ENCODE data around the gene CABLES1.
"Not testable (repeated sequence)": the region's sequence is repeated elsewhere in the genome, so short reads cannot be mapped to it uniquely, and the experiment has no call there.

The CABLES1 gene

DNA sequence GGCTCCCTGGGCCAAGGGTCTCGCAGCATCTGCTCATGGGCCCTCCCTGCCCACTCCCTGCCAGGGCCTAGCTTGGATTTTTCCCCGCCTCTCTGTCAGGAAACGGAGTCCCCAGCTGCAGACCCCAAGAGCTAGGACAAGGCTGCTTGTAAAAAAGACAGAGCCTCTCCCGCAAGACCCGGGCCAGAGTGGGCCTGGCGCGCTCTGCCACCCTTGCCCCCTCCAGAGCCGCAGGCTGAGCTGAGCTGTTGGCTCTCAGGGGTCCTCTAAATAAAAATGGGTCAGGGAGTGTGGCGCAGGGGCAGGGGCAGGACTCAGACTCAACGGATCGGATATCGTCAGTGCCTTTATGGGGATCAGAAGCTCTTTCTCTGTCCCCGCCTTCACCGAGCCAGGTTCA lies 112.6 kb downstream of the CABLES1 start:
- no peak for DNase-seq

DNA sequence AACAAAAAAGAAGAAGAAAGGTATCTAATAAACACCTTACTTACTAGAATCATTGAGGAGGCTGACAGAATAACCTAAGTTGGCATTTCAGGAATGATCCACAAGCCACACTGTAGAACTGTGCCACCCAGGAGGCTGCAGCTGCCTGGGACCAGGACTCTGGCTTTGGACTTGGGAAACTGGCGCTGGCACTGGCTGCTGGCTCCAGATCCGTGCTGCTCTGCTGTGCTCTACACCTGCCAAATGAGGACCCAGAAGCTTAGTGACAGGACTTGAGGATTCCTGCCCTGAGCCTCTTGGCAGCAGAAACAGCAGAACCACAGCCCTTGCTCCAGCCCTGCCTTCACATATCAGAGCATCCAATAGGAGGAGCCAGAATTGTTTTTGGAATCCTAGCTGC lies 113.5 kb downstream of the CABLES1 start:
- DNase-seq, result no peak

DNA sequence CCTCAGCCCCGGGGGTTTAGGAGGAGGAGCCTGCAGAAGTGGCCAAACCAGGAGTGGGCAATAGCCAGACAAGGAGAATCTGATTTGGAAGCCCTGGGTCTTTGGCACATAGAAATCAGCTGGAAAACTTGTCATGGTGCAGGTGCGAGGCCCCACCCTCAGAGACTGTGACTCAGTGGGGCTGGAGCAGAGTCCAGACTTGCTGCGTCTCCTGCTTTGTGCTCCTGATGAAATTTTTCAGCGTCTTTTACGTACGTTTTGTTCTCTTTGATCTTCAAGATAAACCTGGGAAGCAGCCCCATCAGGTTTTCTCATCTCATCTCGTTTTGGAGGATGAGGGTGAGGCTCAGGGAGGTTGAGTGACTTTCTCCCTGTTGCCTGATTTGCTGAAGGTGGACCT lies 114.1 kb downstream of the CABLES1 start:
- no peak for DNase-seq

DNA sequence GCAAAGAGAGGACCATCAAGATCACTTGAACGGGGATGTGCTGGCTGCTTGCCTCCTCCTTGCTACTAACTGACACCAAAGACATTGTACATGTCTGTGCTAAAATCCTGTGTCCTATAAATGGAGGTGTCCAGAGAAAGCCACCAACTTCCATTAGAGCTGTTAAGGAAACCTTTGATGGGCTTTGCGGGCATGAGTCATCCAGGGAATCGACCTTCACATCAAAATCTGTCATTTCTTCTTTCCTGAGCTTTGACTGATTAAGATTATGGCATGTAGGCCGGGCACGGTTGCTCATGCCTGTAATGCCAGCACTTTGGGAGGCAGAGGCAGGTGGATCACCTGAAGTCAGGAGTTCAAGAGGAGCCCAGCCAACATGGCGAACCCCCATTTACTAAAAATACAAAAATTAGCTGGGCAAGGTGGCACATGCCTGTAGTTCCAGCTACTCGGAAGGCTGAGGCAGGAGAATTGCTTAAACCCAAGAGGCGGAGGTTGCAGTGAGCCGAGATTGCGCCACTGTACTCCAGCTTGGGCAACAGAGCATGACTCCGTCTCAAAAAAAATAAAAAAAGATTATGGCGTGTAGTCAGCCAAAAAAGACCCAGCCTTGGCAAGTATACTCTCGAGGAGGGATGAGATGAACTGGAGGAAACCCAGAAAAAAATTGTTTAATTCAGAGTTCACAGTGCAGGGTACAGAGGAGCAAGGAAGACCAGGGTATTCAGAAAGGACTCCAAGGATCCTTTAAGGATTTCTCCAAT lies 115.8 kb downstream of the CABLES1 start:
- DNase-seq, result no peak

DNA sequence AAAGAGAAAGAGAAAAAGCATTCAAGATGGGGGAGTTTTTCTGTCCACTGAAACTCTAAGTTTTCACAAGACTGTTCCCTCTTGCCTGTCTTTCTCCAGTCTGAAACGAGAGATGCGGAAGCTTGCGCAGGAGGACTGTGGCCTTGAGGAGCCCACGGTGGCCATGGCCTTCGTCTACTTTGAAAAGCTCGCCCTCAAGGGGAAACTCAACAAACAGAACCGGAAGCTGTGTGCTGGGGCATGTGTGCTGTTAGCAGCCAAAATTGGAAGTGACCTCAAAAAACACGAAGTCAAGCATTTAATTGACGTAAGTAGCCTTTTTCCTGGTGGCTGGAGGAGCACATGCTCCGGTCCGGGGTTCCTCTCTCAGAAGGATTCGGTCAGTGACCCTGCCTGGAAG lies 118.3 kb downstream of the CABLES1 start:
- no peak for DNase-seq

DNA sequence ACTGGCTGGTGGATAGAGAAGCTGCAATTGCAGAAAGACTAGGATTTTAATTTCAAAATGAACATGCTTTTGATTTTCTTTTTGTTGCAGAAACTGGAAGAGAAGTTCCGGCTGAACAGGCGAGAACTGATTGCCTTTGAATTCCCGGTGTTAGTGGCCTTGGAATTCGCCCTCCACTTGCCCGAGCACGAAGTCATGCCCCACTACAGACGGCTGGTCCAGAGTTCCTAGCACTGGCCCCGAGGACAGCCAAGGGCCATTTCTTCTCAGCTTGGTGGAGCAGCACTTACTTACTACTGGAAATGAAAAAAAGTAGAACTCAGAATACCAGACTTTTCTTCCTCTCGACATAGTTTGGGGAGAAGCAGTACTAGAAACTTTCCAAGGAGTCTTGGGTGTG lies 121.9 kb downstream of the CABLES1 start:
- DNase-seq, result no peak

DNA sequence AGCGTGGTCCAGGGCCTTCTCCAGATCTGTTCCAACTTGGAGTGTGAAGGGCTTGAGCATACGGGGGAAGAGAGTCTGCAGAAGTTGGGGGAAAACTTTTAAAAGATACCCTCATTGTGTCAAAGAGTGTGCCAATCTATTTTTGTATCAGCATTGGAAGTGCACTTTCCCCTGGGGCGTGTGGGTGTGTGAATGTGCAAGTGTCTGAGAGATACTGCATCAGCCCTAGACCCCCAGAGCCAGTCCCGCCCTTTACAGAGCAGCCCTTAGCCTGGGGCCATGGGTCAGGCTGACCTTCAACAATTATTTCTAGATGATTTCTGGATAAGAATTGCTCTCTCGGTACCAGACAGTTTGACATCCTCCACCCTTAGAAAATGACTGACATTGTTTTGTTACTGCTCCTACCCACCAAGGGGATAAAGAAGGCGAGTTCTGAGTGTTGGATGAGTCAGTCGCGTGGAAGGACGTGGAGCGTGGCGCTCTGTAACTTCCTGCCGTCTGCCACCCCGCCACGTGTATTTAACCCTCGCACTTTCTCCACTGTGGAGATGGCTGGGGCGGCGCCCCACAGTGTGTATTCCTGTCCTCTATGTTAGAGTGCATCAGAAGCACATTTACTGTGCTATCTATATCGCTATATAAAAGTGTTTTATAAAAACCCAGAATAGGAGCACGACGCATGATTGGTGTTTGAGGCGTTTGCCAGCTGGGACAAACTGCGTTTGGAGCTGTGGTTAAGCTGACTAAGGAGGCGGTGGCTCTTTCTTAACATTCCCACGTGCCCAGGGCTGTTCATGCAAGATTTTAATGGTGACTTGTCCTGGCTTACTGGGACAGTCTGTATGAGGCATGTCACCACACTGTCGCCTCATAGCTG lies 122.6 kb downstream of the CABLES1 start:
- peak in 1 of 2 experiments; percentile 26 for DNase-seq

DNA sequence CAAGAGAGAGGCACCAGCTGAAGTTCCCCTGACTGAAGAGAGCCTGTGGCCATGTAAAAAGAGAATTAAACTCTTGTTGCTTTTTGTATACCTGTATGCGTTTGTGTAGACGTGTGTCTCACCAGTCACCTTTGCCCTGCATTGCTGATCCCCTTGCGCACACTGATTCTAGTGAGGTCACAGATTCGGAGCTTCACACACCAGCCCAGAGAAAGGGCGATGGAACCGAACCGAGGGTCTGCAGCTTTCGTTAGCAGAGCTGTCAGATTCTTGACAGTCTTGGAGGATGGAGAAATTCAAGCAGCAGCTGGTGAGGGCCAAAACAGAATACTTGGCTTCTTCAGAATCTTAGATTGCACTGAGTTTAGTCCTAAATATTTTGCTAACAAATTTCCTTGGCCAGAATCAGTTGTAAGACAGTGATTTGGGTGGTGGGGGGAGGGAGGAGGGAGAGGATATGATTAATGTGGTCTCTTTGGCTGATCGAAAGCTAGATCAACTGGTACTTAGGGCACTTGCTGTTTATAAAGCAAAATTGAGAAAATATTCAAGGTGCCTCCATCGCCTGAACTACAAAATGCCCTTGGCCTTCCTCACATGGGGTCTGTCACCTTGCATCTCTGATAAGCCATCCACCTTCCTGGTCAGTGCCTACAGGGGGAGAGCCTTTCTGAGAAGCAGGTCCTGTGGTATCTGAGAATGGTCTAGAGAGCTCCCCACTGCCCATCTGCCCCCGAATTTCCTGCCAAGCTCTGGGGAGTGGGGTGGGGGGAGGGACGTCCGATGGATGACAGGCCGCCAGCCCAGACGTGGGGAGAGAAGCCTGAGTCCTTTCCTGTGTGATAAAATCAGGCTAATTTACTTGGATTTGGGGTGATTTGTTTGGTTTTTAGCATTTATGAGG lies 123.5 kb downstream of the CABLES1 start:
- no peak for DNase-seq

DNA sequence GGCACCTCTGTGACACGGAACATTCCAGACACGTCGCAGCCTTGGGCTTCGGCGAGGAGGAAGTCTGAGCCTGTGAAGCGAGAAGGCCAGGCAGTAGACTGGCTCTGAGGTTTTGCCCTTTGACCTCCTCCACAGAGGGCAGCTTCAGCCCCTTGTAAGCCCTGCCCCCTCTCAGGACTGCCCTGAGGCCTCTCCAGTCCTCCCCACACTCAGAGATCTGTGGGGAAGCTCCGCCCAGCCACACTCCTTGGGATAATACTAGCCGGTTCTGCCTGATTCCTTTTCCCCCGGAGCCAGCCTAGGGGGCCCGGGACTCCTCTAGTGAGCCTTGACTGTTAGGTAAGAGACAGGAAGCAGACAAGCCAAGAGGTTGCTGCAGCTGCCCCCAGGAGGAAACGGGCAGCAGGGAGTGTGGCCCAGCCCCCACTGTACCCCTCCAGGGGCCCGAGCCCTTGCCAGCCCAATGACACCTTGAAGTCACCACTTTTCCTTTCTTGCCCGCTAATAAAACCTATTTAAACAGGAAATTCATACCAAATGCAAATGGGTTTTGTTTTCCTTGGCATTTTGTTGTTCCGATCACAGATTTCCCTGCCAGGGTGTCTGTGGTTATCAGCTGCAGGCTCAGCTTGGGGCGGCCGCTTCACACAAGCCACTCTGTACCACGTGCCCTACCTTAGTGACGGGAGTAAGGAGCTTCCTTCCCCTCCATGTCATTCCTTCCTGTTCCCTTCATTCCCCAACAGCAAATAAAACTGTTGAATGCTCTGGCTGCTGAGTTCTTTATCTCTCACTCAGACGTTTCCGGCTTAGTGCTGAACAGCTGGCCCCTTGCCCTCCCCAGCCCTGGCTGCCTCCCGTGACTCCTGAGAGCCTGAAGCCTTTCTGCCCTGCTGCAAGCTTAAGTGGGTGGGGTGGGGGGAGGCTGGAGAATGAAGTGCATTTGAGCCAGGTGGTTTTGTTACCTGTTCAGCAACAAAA lies 124.7 kb downstream of the CABLES1 start:
- peak; percentile 96 to 98 for DNase-seq

DNA sequence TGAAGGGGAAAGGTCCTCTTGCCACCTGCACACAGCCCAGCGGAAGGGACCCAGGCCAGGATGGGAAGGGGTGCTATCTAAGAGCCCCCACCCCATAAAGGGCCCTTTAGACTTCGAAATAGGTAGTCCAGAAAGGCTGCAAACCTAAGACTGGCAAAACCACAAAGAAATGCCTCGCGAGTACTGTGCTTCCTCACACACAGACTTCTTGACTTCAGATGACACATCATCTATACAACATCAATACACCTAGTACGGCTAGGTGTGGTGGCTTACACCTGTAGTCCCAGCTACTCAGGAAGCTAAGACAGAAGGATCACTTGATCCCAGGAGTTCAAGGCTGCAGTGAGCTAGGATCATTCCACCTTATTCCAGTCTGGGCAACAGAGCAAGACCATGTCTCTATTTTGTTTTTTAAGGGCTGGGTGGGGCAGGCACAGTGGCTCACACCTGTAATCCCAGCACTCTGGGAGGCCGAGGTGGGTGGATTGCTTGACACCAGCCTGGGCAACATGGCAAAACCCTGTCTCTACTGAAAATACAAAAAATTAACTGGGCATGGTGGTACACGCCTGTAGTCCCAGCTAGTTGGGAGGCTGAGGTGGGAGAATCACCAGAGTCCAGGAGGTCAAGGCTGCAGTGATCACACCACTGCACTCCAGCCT lies 125.8 kb downstream of the CABLES1 start:
- DNase-seq, result no peak

DNA sequence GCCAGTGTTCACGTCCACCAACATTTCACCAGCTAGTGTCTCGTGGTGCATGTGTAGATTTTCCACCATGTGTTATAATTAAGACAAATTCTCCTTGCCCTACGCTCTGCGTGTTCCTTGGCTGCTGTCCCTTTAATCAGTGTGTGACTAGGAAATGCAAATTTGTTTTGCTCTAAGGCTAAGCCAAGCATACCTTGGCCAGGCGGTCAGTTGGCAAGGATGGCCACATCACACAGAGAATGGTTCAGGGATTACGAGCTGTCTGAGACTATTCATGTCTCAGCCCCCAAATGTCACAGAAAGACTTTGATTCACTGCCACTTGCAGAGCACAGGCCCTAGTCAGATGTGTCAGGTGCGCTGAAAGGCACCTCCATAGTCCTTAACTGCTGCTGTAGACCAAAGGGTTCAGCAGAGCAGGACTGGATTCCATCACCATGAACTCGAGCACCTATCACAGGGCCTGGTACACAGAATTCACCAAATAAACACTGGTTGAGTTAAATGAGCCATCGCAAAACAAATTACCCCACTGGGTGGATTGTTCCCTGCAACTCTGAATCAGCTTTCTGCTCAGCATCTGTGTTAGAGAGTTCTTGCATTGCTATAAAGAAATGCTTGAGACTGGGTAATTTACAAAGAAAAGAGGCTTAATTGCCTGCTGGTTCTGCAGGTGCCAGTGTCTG lies 128.4 kb downstream of the CABLES1 start:
- DNase-seq, result no peak

DNA sequence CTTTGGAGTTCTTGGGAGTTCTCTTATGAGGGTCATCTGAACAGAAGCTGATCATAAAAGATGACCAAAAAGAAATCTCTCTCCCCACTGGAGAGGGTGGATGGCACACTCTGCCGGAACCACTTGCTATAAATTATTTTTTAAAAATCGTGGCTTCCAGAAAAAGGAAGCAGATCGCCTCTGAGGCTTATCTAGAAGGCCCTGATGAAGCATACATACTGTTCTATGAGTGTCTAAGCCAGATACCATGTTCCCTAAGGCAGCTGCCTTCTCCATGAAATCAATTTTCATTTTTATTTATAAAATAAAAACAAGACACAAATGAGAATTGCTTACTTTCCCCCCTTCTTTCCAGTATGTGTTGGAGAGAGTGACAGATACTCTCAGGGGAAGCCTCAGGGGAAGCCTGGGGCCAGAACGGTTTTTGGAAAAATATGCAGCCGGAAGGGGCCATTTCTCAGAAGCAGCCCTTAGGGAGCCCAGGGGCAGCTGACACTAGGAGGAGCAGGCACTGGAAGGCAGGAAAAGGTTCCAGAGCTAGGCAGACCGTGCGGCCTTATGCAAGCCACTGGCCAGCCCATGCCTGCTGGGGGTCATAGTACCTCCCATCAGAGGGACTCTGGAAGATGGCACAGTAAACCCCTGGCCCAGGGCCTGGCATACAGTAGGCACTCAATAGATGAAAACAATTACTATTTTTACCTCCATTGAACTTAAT lies 130.6 kb downstream of the CABLES1 start:
- DNase-seq, result no peak

DNA sequence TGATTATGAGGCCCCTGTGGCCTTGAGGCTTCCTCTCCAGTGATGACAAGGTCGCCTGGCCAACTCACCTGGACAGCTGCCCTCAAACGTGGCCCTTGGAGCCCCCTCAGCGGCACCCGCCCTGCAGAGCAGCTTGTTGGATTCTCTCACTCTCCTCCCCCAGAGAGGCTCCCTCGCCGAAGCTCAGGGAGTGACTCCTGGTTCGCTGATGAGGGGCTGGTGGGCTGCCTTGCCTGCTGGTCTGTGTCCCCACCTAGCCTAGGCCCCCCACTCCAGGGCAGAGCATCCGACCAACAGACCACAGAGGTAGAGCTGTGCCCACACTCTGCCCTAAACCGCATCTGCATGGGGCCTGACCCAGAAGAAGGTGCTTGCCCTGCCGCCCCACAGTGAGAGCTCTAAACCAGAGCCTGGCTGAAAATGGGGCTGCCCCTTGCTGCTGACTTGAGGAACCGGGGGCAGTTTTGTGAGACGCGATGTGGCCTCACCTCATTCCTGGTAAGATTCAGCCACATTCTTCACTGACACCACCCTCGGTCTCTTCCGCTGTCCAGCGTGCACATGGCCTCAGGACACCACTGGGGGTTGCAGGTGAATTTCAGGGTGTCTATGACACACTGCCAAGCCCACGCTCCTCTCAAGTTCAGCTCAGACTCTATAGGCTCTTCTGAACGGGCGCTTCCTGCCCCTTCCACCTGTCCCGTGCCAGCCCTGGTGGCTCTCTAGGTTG lies 131.6 kb downstream of the CABLES1 start:
- DNase-seq, result no peak

DNA sequence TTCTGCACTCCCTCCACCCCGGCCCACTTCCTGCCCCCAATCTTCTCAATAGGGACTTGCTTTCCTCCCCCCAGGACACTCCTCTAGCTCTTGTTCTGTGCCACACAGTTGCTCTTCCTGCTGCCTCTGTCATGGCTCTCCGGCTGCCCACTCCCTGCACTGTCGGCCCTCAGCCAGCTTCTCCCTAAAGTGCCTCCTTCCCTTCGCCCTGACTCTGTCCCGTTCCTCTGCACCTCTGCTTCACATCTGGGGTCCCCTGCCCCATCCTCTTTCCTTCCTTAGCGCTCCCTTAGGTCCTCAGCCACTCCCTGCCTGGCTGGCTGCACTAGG lies 132.1 kb downstream of the CABLES1 start:
- DNase-seq, result no peak

DNA sequence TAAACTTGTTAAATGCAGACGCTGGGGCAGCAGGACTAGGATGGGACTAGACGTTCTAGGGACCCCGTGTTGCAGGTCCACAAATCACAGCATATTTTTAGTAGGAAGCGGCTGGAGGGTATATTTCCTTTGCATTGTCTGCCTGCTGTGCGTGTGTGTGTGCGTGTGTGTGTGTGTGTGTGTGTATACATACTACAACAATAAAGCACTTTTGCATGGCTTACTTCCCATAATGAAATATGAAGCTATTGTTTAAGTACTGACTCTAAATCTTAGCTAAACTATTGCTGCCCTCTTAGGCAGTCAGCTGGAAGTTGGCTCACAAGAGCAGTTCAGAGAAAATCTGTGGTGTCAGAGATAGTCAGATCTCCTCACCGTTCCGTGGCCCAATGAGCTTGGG lies 133.4 kb downstream of the CABLES1 start:
- DNase-seq, result no peak

DNA sequence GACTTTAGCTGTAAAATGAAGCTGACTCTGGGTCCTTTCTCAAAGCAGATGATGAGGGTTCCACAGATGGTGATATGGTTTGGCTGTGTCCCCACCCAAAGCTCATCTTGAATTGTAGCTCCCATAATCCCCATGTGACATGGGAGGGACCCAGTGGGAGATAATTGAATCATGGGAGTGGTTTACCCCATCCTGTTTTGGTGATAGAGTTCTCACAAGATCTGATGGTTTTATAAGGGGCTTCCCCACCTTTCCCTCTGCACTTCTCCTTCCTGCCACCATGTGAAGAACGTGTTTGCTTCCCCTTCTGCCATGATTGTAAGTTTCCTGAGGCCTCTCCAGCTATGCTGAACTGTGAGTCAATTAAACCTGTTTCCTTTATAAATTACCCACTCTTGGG lies 133.8 kb downstream of the CABLES1 start:
- DNase-seq, result not testable (repeated sequence)

DNA sequence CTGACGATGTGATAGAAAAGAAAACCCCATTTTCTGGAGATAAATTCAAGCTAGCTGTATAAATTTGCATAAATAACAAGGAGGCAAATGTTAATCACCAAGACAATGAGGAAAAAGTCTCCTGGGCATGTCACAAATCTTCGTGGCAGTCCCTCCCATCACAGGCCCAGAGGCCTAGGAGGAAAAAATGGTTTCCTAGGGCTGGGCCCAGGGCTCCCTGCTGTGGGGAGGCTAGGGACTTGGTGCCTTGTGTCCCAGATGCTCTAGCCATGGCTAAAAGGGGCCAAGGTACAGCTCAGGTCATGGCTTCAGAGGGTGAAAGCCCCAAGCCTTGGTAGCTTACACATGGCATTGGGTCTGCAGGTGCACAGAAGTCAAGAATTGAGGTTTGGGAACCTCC lies 134.6 kb downstream of the CABLES1 start:
- DNase-seq, result no peak

DNA sequence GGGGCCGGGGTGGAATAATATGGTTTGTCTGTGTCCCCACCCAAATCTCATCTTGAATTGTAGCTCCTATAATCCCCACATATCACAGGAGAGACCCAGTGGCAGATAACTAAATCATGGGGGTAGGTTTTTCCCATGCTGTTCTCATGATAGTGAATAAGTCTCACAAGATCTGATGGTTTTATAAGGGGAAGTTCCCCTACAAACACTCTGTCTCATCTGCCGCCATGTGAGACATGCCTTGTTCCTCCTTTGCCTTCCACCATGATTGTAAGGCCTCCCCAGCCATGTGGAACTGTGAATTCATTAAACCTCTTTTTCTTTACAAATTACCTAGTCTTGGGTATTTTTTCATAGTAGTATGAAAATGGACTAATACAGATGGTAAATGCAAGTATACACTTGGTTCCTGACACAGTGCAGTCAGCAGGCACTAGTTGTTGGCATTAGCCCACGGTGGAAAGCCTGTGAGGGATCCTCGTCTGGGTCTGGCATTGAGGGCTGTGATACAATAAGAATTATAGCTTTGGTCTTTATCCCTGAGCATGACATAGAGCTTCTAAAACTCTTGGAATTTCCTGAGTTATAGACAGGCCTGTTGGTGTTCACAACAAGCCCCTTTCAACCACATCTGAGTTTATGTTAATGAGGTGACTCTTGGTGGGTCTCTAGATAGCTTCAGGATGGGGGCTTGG lies 135.8 kb downstream of the CABLES1 start:
- no peak for DNase-seq

Data from Kasumi-1 (cell line).